Measurements from ENCODE around the gene DLG2. TPM values are rescaled to one million over a fixed set of nuclear protein-coding genes. Genes with fewer than 3 reads are reported as not detected.

The DLG2 gene
- total and polyA plus RNA-seq, 9 of the 15 experiments (the other 6 are each of a cell fraction or from before 2014, with no cell fraction given): 0.52 to 1.6 (median 0.95) TPM

DNA sequence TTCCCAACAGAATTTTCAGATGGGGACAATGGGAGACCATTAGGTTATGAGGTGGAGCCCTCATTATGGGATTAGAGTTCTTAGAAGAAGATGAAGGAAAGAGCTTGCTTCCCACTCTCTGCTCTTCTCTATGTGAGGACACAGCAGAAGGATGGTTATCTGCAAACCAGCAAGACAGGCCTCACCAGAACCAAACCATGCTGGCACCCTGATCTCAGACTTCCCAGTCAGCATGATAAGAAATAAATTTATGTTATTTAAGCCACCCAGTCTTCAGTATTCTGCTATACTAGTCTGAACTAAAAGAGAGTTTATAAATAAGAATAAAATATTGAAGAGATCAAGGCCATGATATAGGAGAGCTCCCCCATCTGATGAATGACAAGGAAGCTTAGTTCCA is 1394.6 kb downstream of the DLG2 start:
- no peak for FAIRE-seq
- intact Hi-C loops (cut with micrococcal nuclease): no loop called here

More for the DNA sequence above, 1394.6 kb downstream of the DLG2 start:
- H3K4me3 ChIP-seq: no peak overlapping the region
- TF ChIP-seq, protein P1, sequence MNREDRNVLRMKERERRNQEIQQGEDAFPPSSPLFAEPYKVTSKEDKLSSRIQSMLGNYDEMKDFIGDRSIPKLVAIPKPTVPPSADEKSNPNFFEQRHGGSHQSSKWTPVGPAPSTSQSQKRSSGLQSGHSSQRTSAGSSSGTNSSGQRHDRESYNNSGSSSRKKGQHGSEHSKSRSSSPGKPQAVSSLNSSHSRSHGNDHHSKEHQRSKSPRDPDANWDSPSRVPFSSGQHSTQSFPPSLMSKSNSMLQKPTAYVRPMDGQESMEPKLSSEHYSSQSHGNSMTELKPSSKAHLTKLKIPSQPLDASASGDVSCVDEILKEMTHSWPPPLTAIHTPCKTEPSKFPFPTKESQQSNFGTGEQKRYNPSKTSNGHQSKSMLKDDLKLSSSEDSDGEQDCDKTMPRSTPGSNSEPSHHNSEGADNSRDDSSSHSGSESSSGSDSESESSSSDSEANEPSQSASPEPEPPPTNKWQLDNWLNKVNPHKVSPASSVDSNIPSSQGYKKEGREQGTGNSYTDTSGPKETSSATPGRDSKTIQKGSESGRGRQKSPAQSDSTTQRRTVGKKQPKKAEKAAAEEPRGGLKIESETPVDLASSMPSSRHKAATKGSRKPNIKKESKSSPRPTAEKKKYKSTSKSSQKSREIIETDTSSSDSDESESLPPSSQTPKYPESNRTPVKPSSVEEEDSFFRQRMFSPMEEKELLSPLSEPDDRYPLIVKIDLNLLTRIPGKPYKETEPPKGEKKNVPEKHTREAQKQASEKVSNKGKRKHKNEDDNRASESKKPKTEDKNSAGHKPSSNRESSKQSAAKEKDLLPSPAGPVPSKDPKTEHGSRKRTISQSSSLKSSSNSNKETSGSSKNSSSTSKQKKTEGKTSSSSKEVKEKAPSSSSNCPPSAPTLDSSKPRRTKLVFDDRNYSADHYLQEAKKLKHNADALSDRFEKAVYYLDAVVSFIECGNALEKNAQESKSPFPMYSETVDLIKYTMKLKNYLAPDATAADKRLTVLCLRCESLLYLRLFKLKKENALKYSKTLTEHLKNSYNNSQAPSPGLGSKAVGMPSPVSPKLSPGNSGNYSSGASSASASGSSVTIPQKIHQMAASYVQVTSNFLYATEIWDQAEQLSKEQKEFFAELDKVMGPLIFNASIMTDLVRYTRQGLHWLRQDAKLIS (CRISPR knock-in tag; IDR thresholded peaks at IDR 0.05): no peak
- TF ChIP-seq, protein P2, sequence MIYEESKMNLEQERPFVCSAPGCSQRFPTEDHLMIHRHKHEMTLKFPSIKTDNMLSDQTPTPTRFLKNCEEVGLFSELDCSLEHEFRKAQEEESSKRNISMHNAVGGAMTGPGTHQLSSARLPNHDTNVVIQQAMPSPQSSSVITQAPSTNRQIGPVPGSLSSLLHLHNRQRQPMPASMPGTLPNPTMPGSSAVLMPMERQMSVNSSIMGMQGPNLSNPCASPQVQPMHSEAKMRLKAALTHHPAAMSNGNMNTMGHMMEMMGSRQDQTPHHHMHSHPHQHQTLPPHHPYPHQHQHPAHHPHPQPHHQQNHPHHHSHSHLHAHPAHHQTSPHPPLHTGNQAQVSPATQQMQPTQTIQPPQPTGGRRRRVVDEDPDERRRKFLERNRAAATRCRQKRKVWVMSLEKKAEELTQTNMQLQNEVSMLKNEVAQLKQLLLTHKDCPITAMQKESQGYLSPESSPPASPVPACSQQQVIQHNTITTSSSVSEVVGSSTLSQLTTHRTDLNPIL (CRISPR knock-in tag; IDR thresholded peaks at IDR 0.05): no peak
- TF ChIP-seq KLF10 (CRISPR knock-in tag; IDR thresholded peaks at IDR 0.05): no peak
- H3K27ac ChIP-seq (ENCODE audit: extremely low read depth, low read depth, low read length): no peak overlapping the region
- H3K9ac ChIP-seq (ENCODE audit: insufficient read depth in 1 of 2, low read depth in 2 of 2, low read length in 2 of 2): no peak overlapping the region
- H3K4me2 ChIP-seq (ENCODE audit: insufficient read depth, low read length): no peak overlapping the region
- H3K79me2 ChIP-seq (ENCODE audit: control insufficient read depth, insufficient read depth, low read length): no peaks in the 10 kb centered on the region
- H3K36me3 ChIP-seq (ENCODE audit: control insufficient read depth, insufficient read depth, low read length): no peaks in the 10 kb centered on the region
- no peaks in the 10 kb centered on the region for H4K20me1 ChIP-seq (replicated peaks; ENCODE audit: control insufficient read depth, insufficient read depth, low read length)
- ChIA-PET POLR2A (no interaction called here), CTCF (ENCODE audit: low intra/inter-chr PET ratio) (no interaction called here)
- DNase-seq (ENCODE audit: extremely low read depth in 1 of 4, low spot score in 3 of 4) (no peak), ATAC-seq (no peak)
- H3K27me3 ChIP-seq (ENCODE audit: control insufficient read depth in 2 of 2, insufficient read depth in 2 of 2, low read length in 2 of 2): no peaks in the 10 kb centered on the region
- no peaks in the 10 kb centered on the region for H3K4me1 ChIP-seq (replicated peaks in 1 of 2; ENCODE audit: control insufficient read depth in 2 of 2, insufficient read depth in 2 of 2, low read length in 2 of 2)
- H3K9me3 ChIP-seq (replicated peaks; ENCODE audit: control insufficient read depth, insufficient read depth, low read depth, low read length): no peaks in the 10 kb centered on the region
- no peak overlapping the region for H2AFZ ChIP-seq (ENCODE audit: low read depth, low read length)
- no TSS peak for BruUV-seq (replicated peaks)
- in situ Hi-C loops (cut with MboI): no loop called here
- H3K9me1 ChIP-seq (ENCODE audit: control insufficient read depth, insufficient read depth, low read length): no peaks in the 10 kb centered on the region

All from K562 (cell line).